Activated CD4-positive, alpha-beta T cell treated with anti-CD3 and anti-CD28 coated beads, Interleukin-2, amount 10 ng/mL, durations not matched to agents 7 days and 5 days (primary cell): ENCODE data around the gene SH2D4B. TPM values are rescaled to one million over a fixed set of nuclear protein-coding genes. Genes with fewer than 3 reads are reported as not detected.
"Not testable (repeated sequence)": the region's sequence is repeated elsewhere in the genome, so short reads cannot be mapped to it uniquely, and the experiment has no call there.

Experiments used
- CTCF ChIA-PET: fragments of 350-600 bp; sonication (Branson Sonifier 250); formaldehyde crosslinking; loops from one replicate; lab custom pipeline; 2021; ENCODE audit warnings: antibody characterized with exemption; lab: Charles Lee
- POLR2A ChIA-PET: fragments of 350-600 bp; sonication (Branson Sonifier 250); formaldehyde crosslinking; loops from one replicate; lab custom pipeline; 2021; ENCODE audit warnings: antibody characterized with exemption; lab: Charles Lee
- DNase-seq: peaks from one replicate; pipeline ENCODE4 v3.0.0-alpha.2; 2020
- H3K27ac Mint-ChIP-seq: one replicate; pipeline ENCODE4 v1.8.0; 2021; ENCODE audit warnings: mild to moderate bottlenecking, moderate library complexity, mixed read lengths
- H3K27me3 Mint-ChIP-seq: one replicate; pipeline ENCODE4 v1.8.0; 2021; ENCODE audit warnings: mixed read lengths
- H3K36me3 Mint-ChIP-seq: one replicate; pipeline ENCODE4 v1.8.0; 2021; ENCODE audit warnings: low read depth, mixed read lengths
- H3K4me1 Mint-ChIP-seq: one replicate; pipeline ENCODE4 v1.8.0; 2021; ENCODE audit warnings: mixed read lengths
- H3K4me3 Mint-ChIP-seq: one replicate; pipeline ENCODE4 v1.8.0; 2021; ENCODE audit warnings: mild to moderate bottlenecking, moderate library complexity, mixed read lengths
- H3K9me3 Mint-ChIP-seq: one replicate; pipeline ENCODE4 v1.8.0; 2021; ENCODE audit warnings: mixed read lengths
- total RNA-seq, 2 experiments: library from RNA; stranded (reverse); gene quantifications; one replicate each; pipeline ENCODE4 v1.2.3, GENCODE V29; 2021

SH2D4B gene
- total RNA-seq, 2 experiments from 2014 or later, result 0.07 to 0.10 TPM

GRCh38 chr10:80530816-80531215, 6.9 kb upstream of the SH2D4B start:
- Mint-ChIP-seq H3K4me3 (peak overlapping the region; percentile 32), H3K27me3 (no peaks in the 10 kb centered on the region), H3K4me1 (peaks cover 71% of the 10 kb centered on the region), H3K27ac (peak overlapping the region; percentile 92), H3K9me3 (no peaks in the 10 kb centered on the region), H3K36me3 (peaks cover 21% of the 10 kb centered on the region)
- ChIA-PET CTCF (interaction anchor here (1.5 to 1.6 kb wide), 2 partner anchors 26 to 86 kb away, joined by 5 read pairs; no protein-coding TSS in a partner anchor), POLR2A (no interaction called here)
- no peak for DNase-seq

GRCh38 chr10:80532571-80532970, 5.1 kb upstream of the SH2D4B start:
- Mint-ChIP-seq H3K4me1 (peaks cover 63% of the 10 kb centered on the region), H3K36me3 (peaks cover 16% of the 10 kb centered on the region), H3K4me3 (no peak overlapping the region), H3K27me3 (no peaks in the 10 kb centered on the region), H3K27ac (peak overlapping the region; percentile 66), H3K9me3 (no peaks in the 10 kb centered on the region)
- POLR2A ChIA-PET, result no interaction called here
- CTCF ChIA-PET, result no interaction called here
- DNase-seq, result no peak

GRCh38 chr10:80534059-80534458, 3.6 kb upstream of the SH2D4B start:
- H3K9me3 Mint-ChIP-seq, H3K27me3 Mint-ChIP-seq, H3K4me3 Mint-ChIP-seq, H3K27ac Mint-ChIP-seq, DNase-seq, CTCF ChIA-PET, POLR2A ChIA-PET: not testable (repeated sequence)
- Mint-ChIP-seq H3K4me1 (peaks cover 51% of the 10 kb centered on the region), H3K36me3 (peaks cover 13% of the 10 kb centered on the region)

- DNase-seq, CTCF ChIA-PET, H3K4me3 Mint-ChIP-seq, H3K36me3 Mint-ChIP-seq, H3K27ac Mint-ChIP-seq, POLR2A ChIA-PET, H3K27me3 Mint-ChIP-seq, H3K9me3 Mint-ChIP-seq: not testable (repeated sequence)
- peaks cover 45% of the 10 kb centered on the region for H3K4me1 Mint-ChIP-seq
These were observed 3.1 kb upstream of the SH2D4B start for GRCh38 chr10:80534646-80535045.

- Mint-ChIP-seq H3K27me3 (no peaks in the 10 kb centered on the region), H3K9me3 (no peaks in the 10 kb centered on the region), H3K4me1 (peaks cover 37% of the 10 kb centered on the region)
These were observed 1.9 kb upstream of the SH2D4B start for GRCh38 chr10:80535671-80536360.

GRCh38 chr10:80536361-80536835, 1.3 kb upstream of the SH2D4B start:
- H3K27me3 Mint-ChIP-seq, result no peaks in the 10 kb centered on the region
- peaks cover 9% of the 10 kb centered on the region for H3K36me3 Mint-ChIP-seq
- H3K27ac Mint-ChIP-seq, result peak overlapping the region; percentile 94
- H3K9me3 Mint-ChIP-seq, result no peaks in the 10 kb centered on the region
- H3K4me1 Mint-ChIP-seq, result peaks cover 35% of the 10 kb centered on the region
- no peak for DNase-seq
- CTCF ChIA-PET, result interaction anchor here (1.7 kb wide), 2 partner anchors 11 to 31 kb away, joined by 4 to 10 read pairs; no protein-coding TSS in a partner anchor
- peak overlapping the region; percentile 78 for H3K4me3 Mint-ChIP-seq
- POLR2A ChIA-PET, result no interaction called here

More at GRCh38 chr10:80535671-80536360, 1.9 kb upstream of the SH2D4B start:
- peaks cover 9% of the 10 kb centered on the region for H3K36me3 Mint-ChIP-seq
- CTCF ChIA-PET, result interaction anchor here (1.7 kb wide), 1 partner anchor 31 kb away, joined by 10 read pairs; no protein-coding TSS in a partner anchor
- peak overlapping the region; percentile 78 for H3K4me3 Mint-ChIP-seq
- POLR2A ChIA-PET, result no interaction called here
- H3K27ac Mint-ChIP-seq, result peak overlapping the region; percentile 94
- DNase-seq, result peak; percentile 65

- peak overlapping the region; percentile 94 for H3K27ac Mint-ChIP-seq
- DNase-seq, result no peak
- POLR2A ChIA-PET, result no interaction called here
- H3K36me3 Mint-ChIP-seq, result peaks cover 4% of the 10 kb centered on the region
- CTCF ChIA-PET, result interaction anchor here (1.1 to 1.7 kb wide), 3 partner anchors 10 to 93 kb away, joined by 4 to 10 read pairs (median 5); no protein-coding TSS in a partner anchor
- H3K27me3 Mint-ChIP-seq, result no peaks in the 10 kb centered on the region
- H3K4me1 Mint-ChIP-seq, result peaks cover 28% of the 10 kb centered on the region
- no peaks in the 10 kb centered on the region for H3K9me3 Mint-ChIP-seq
- peak overlapping the region; percentile 58 for H3K4me3 Mint-ChIP-seq
These were observed 491 bp upstream of the SH2D4B start for GRCh38 chr10:80537086-80537735.

GRCh38 chr10:80538481-80539185, 931 bp downstream of the SH2D4B start:
- peaks cover 3% of the 10 kb centered on the region for H3K36me3 Mint-ChIP-seq
- CTCF ChIA-PET, result interaction anchor here (1.1 kb wide), 2 partner anchors 9 to 94 kb away, joined by 3 to 5 read pairs; no protein-coding TSS in a partner anchor
- DNase-seq, result no peak
- peaks cover 20% of the 10 kb centered on the region for H3K4me1 Mint-ChIP-seq
- no peak overlapping the region for H3K4me3 Mint-ChIP-seq
- H3K27me3 Mint-ChIP-seq, result no peaks in the 10 kb centered on the region
- POLR2A ChIA-PET, result no interaction called here
- no peaks in the 10 kb centered on the region for H3K9me3 Mint-ChIP-seq
- no peak overlapping the region for H3K27ac Mint-ChIP-seq

GRCh38 chr10:80539421-80540031, 1.8 kb downstream of the SH2D4B start:
- H3K36me3 Mint-ChIP-seq, result peaks cover 3% of the 10 kb centered on the region
- DNase-seq, result no peak
- peaks cover 20% of the 10 kb centered on the region for H3K4me1 Mint-ChIP-seq
- H3K9me3 Mint-ChIP-seq, result no peaks in the 10 kb centered on the region
- CTCF ChIA-PET, result interaction anchor here (1.0 to 1.5 kb wide), 3 partner anchors 8 to 94 kb away, joined by 3 to 4 read pairs (median 3); no protein-coding TSS in a partner anchor
- POLR2A ChIA-PET, result no interaction called here
- no peaks in the 10 kb centered on the region for H3K27me3 Mint-ChIP-seq
- no peak overlapping the region for H3K27ac Mint-ChIP-seq
- H3K4me3 Mint-ChIP-seq, result no peak overlapping the region

- DNase-seq, result no peak
- POLR2A ChIA-PET, result no interaction called here
- H3K27ac Mint-ChIP-seq, result no peak overlapping the region
- peaks cover under 1% of the 10 kb centered on the region for H3K27me3 Mint-ChIP-seq
- H3K4me1 Mint-ChIP-seq, result peaks cover 20% of the 10 kb centered on the region
- no peak overlapping the region for H3K4me3 Mint-ChIP-seq
- H3K9me3 Mint-ChIP-seq, result no peaks in the 10 kb centered on the region
- CTCF ChIA-PET, result interaction anchor here (1.0 to 1.5 kb wide), 2 partner anchors 31 to 95 kb away, joined by 3 to 4 read pairs; no protein-coding TSS in a partner anchor
- peaks cover 3% of the 10 kb centered on the region for H3K36me3 Mint-ChIP-seq
These were observed 2.4 kb downstream of the SH2D4B start for GRCh38 chr10:80540136-80540535.

GRCh38 chr10:80540618-80540980, 2.9 kb downstream of the SH2D4B start:
- H3K36me3 Mint-ChIP-seq, result no peaks in the 10 kb centered on the region
- H3K9me3 Mint-ChIP-seq, result no peaks in the 10 kb centered on the region
- ChIA-PET CTCF (interaction anchor here (1.0 to 1.7 kb wide), 3 partner anchors 32 to 96 kb away, joined by 3 to 5 read pairs (median 4); no protein-coding TSS in a partner anchor), POLR2A (no interaction called here)
- no peak overlapping the region for H3K27ac Mint-ChIP-seq
- H3K4me3 Mint-ChIP-seq, result no peak overlapping the region
- H3K27me3 Mint-ChIP-seq, result peaks cover 5% of the 10 kb centered on the region
- DNase-seq, result no peak
- H3K4me1 Mint-ChIP-seq, result peaks cover 17% of the 10 kb centered on the region
